Breast epithelium (tissue), 4 donors: ENCODE results near the gene PNPLA1. TPM values are rescaled to one million over a fixed set of nuclear protein-coding genes. Genes with fewer than 3 reads are reported as not detected.

Source experiments
- DNase-seq, 2 donors: peaks; one replicate each; pipeline ENCODE4 v3.0.0-alpha.2; 2019; ENCODE audit warnings: low spot score in 2 of 2
- H3K27ac ChIP-seq, 2 donors: fragments of 200-600 bp; sonication (generic) in 1 of 2; one replicate each; pipeline ENCODE4 v1.5.1; 2016 to 2019; ENCODE audit warnings: mild to moderate bottlenecking in 1 of 2
- H3K27me3 ChIP-seq, 2 donors: fragments of 200-600 bp; sonication (generic) in 1 of 2; one replicate each; pipeline versions ENCODE4 v1.5.1 to v1.6.0; 2017 to 2019; ENCODE audit warnings: control low read depth in 1 of 2, mild to moderate bottlenecking in 1 of 2
- H3K36me3 ChIP-seq: fragments of 200-600 bp; one replicate; pipeline ENCODE4 v1.5.1; 2019
- H3K4me1 ChIP-seq, 2 donors: fragments of 200-600 bp; sonication (generic); one replicate each; pipeline ENCODE4 v1.5.1; 2016 to 2019; ENCODE audit warnings: control low read depth in 1 of 2
- H3K4me3 ChIP-seq, 3 donors: fragments of 200-600 bp; sonication (generic); 1 replicate in 2 of 3; 2 replicates in 1 of 3; pipeline ENCODE4 v1.5.1; 2016 to 2019; ENCODE audit warnings: mild to moderate bottlenecking in 3 of 3, moderate library complexity in 2 of 3
- H3K9me3 ChIP-seq, 2 donors: fragments of 200-600 bp; sonication (generic) in 1 of 2; one replicate each; pipeline ENCODE4 v1.5.1; 2016 to 2019; ENCODE audit warnings: control low read depth in 1 of 2
- POLR2A ChIP-seq: fragments of 450-650 bp; IDR thresholded peaks from one replicate; pipeline ENCODE4 v1.6.1; 2016; ENCODE audit warnings: antibody characterized with exemption, mild to moderate bottlenecking, moderate library complexity
- POLR2AphosphoS5 ChIP-seq, 3 donors: sonication (generic); formaldehyde crosslinking; IDR thresholded peaks; one replicate each; pipeline ENCODE4 v1.6.1; 2017; ENCODE audit warnings: antibody characterized with exemption in 3 of 3
- intact Hi-C: fragments of 100-400 bp; cut with DNase I; formaldehyde crosslinking; loops from one replicate; pipeline ENCODE4 v1.15.1; 2023; ENCODE audit warnings: low total_unique reads
- total RNA-seq, 3 donors: library from RNA; depleted of rRNA; stranded (reverse); fragments of >200 nt; gene quantifications; one replicate each; pipeline ENCODE4 v1.1.0, GENCODE V29; 2016
- TF ChIP-seq, protein P1 (sequence below), 3 donors: fragments of 450-650 bp; IDR thresholded peaks; one replicate each; pipeline ENCODE4 v1.5.1; 2016 to 2017; ENCODE audit warnings: antibody characterized with exemption in 3 of 3, mild to moderate bottlenecking in 3 of 3, moderate library complexity in 3 of 3

PNPLA1 gene
- total RNA-seq, 3 donors from 2014 or later = not detected

DNA sequence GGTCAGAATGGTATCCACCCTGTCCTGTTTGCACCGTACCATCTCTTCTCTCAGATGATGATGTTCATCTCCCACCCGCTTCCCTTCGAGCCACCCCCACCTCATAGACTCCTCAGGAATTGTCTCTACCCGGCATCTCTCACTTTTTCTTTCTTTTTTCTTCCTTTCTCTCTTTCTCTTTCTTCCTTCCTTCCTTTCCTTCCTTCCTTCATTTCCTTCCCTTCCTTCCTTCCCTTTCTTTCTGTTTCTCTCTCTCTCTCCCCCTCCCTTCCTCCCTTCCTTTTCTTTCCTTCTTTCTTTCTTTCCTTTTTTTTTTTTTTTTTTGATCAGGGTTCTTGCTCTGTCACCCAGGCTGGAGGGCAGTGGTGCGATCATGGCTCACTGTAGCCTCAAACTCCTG lies 27.7 kb upstream of the PNPLA1 start:
- intact Hi-C loops = no loop called here
- Histone ChIP-seq H3K27ac (no peak overlapping the region), H3K27me3 (no peaks in the 10 kb centered on the region), H3K4me3 (no peak overlapping the region), H3K9me3 (no peaks in the 10 kb centered on the region), H3K36me3 (no peaks in the 10 kb centered on the region), H3K4me1 (no peaks in the 10 kb centered on the region)
- DNase-seq = no peak
- TF ChIP-seq, protein P1, sequence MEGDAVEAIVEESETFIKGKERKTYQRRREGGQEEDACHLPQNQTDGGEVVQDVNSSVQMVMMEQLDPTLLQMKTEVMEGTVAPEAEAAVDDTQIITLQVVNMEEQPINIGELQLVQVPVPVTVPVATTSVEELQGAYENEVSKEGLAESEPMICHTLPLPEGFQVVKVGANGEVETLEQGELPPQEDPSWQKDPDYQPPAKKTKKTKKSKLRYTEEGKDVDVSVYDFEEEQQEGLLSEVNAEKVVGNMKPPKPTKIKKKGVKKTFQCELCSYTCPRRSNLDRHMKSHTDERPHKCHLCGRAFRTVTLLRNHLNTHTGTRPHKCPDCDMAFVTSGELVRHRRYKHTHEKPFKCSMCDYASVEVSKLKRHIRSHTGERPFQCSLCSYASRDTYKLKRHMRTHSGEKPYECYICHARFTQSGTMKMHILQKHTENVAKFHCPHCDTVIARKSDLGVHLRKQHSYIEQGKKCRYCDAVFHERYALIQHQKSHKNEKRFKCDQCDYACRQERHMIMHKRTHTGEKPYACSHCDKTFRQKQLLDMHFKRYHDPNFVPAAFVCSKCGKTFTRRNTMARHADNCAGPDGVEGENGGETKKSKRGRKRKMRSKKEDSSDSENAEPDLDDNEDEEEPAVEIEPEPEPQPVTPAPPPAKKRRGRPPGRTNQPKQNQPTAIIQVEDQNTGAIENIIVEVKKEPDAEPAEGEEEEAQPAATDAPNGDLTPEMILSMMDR (IDR thresholded peaks at IDR 0.05) = no peak
- TF ChIP-seq POLR2A (no peak), POLR2AphosphoS5 (IDR thresholded peaks at IDR 0.05) (no peak)

DNA sequence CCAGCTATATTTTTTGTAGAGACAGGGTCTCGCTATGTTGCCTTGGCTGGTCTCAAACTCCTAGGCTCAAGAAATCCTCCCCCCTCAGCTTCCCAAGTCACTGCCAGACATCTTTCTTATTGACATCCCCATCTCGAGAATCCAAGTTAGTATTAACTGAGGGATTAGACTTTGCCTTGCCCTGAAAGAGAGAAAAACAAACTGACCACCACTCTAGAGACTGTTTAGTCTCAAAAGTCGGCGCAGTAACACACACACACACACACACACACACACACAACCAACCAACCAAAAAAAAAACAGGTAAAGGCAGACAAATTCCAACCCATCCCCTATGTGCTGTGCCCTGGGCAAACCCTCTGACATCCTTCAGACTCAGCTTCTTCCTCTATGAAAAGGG lies 27.2 kb upstream of the PNPLA1 start:
- Histone ChIP-seq H3K27me3 (no peaks in the 10 kb centered on the region), H3K9me3 (no peaks in the 10 kb centered on the region), H3K4me1 (no peaks in the 10 kb centered on the region), H3K36me3 (no peaks in the 10 kb centered on the region), H3K4me3 (no peak overlapping the region), H3K27ac (no peak overlapping the region)
- DNase-seq = no peak
- TF ChIP-seq POLR2AphosphoS5 (IDR thresholded peaks at IDR 0.05) = no peak
- TF ChIP-seq, protein P1 (IDR thresholded peaks at IDR 0.05) = no peak
- TF ChIP-seq POLR2A = no peak
- intact Hi-C loops = no loop called here

DNA sequence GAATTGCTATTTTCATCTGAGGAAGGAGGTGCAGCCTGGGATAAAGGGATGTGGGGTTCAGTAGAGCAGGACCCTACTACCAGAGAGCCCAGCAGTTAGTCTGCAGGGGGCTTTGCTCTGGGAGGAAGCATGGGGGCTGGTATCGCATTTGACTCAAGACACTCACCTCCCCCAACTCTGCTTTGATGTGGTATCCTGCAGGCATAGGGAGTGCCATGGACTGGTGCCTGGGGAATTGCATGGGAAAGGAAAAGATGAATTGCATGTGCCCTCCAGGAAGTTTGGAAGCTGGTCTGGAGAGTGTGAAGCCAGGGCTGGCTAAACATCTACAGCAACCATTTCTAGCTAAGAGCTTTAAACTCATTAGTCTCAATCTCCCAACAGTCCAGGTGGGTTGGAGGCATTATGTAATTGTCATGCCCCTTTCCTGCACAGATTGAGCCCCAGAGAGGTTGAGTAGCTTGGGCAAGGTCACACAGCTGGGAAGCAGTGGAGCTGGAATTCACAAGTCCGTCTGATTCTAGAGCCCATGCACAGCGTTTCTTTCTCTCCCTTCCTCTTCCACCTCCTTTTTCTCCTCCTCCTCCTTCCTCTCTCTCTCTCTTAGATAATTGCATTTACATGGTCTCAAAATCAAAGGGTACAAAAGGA lies 26.2 kb upstream of the PNPLA1 start:
- TF ChIP-seq, protein P1 (IDR thresholded peaks at IDR 0.05) = no peak
- Histone ChIP-seq H3K4me1 (no peaks in the 10 kb centered on the region), H3K27ac (no peak overlapping the region), H3K36me3 (no peaks in the 10 kb centered on the region), H3K9me3 (no peaks in the 10 kb centered on the region), H3K4me3 (no peak overlapping the region), H3K27me3 (no peaks in the 10 kb centered on the region)
- no peak for DNase-seq
- intact Hi-C loops = no loop called here

DNA sequence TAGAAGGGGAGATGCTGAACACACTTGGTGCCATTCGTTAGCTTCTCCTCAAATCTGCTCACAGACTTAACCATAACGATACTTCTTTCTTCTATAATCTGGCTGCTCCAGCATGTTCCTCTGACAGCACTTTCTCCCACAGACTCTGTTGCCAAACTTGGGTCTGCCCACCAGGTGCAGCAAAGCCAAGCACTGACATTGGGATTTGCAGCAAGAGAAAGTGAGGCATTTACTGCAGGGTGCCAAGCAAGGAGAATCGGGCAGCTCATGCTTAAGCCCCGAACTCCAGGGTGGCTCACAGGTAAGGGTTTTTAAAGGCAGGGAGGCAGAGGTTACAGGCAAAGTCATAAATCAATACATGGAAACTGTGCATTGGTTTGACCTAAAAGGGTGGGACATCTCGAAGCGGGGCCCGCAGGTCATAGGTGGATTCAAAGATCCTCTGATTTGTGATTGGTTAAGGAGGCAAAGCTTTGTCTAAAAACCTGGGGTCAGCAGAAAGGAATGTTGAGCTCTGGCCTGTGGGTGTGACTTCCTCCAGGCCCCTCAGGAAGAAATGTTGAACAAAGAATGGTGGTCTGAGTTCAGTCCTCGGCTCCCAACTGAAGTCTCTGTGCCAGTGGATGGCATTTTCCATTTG lies 25.1 kb upstream of the PNPLA1 start:
- DNase-seq = no peak
- no peaks in the 10 kb centered on the region for H3K9me3 ChIP-seq
- no peak overlapping the region for H3K27ac ChIP-seq
- no peak overlapping the region for H3K4me3 ChIP-seq
- H3K36me3 ChIP-seq = no peaks in the 10 kb centered on the region
- no peaks in the 10 kb centered on the region for H3K27me3 ChIP-seq
- intact Hi-C loops = no loop called here
- TF ChIP-seq POLR2AphosphoS5 (IDR thresholded peaks at IDR 0.05) = no peak
- TF ChIP-seq, protein P1 (IDR thresholded peaks at IDR 0.05) = no peak
- no peak for TF ChIP-seq POLR2A
- no peaks in the 10 kb centered on the region for H3K4me1 ChIP-seq

DNA sequence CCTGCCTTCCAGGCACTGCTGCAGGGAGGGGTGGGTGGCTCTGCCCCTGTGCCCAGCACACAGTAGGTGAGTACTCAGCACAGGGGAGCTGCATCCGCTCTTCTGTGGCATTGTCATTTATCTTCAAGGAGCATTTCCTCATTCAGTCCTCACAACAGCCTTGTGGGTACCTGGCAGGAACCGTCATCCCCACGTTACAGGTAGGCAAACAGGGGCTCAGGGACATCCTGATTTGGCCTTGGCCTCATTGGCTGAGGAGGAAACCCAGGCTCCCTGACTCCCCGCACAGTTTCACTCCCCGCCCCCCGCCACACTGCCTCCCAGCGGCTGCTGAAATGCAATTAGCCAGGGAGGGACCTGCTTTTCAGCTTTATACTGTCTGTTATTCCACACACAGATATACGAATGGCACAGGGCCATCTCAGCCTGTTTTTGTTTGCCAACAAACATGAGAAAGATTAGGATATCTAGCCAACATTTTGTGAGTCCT lies 24.2 kb upstream of the PNPLA1 start:
- Histone ChIP-seq H3K36me3 (no peaks in the 10 kb centered on the region), H3K4me1 (no peaks in the 10 kb centered on the region), H3K4me3 (no peak overlapping the region), H3K27ac (no peak overlapping the region), H3K27me3 (no peaks in the 10 kb centered on the region), H3K9me3 (no peaks in the 10 kb centered on the region)
- no peak for DNase-seq
- intact Hi-C loops = no loop called here
- no peak for TF ChIP-seq POLR2A
